ENCODE measurements around the gene WDR88. TPM values are rescaled to one million over a fixed set of nuclear protein-coding genes. Genes with fewer than 3 reads are reported as not detected.

WDR88 gene
- total and polyA plus RNA-seq, 2 donors (not counting 1 experiment from before 2014, with no cell fraction given), result 0.47 TPM; not detected in 1

DNA sequence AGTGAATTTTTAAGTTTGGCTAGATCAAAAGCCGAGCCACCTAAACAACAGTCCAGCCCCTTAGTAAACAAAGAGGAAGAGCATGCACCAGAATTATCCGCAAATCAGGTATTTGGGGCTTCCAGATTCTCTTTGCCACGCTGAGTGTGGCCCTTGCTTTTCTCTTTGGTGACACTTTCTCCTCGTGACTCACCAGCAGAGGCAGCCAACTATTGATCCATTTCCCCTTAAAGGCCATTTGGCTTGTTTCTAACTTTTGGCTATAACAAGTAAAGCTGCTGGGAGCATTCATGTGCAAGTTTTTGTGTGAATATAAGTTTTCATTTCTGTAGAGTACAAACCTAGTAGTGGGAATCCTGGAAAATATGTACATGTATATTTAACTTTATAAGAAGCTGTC, 17.6 kb upstream of the WDR88 start:
- Histone ChIP-seq H3K27me3 (replicated peaks in 1 of 4; ENCODE audit: control extremely low read depth in 1 of 4, control insufficient read depth in 3 of 4, insufficient read depth in 4 of 4, low read length in 3 of 4) (no peaks in the 10 kb centered on the region), H2AFZ (ENCODE audit: insufficient read depth, low read depth, low read length, poor library complexity, severe bottlenecking) (no peak overlapping the region), H3K79me2 (ENCODE audit: control insufficient read depth, insufficient read depth, low read length) (no peaks in the 10 kb centered on the region), H4K20me1 (ENCODE audit: control insufficient read depth, insufficient read depth, low read length, poor library complexity, severe bottlenecking) (no peaks in the 10 kb centered on the region), H3K4me3 (ENCODE audit: control extremely low read depth in 1 of 5, extremely low read depth in 1 of 5, insufficient read depth in 1 of 5, low read depth in 2 of 5, low read length in 4 of 5) (no peak overlapping the region), H3K9me3 (ENCODE audit: control extremely low read depth in 1 of 3, control insufficient read depth in 2 of 3, insufficient read depth in 1 of 3, low read length in 2 of 3) (peaks cover 0 to 8% (median 0%) of the 10 kb centered on the region in 3 donors), H3K4me2 (replicated peaks; ENCODE audit: low read depth, low read length, poor library complexity, severe bottlenecking) (no peak overlapping the region), H3K9ac (ENCODE audit: low read length) (no peak overlapping the region), H3K36me3 (replicated peaks in 1 of 2; ENCODE audit: control extremely low read depth in 1 of 2, control insufficient read depth in 1 of 2, extremely low read depth in 1 of 2, insufficient read depth in 2 of 2, low read length in 1 of 2) (peaks cover 2 to 71% of the 10 kb centered on the region in 2 experiments), H3K27ac (ENCODE audit: low read length in 2 of 2) (no peak overlapping the region), H3K4me1 (ENCODE audit: control insufficient read depth in 2 of 2, insufficient read depth in 2 of 2, low read length in 2 of 2) (no peaks in the 10 kb centered on the region)
- H3K27me3 Mint-ChIP-seq, result no peaks in the 10 kb centered on the region
- POLR2A ChIA-PET, result no interaction called here
- CTCF ChIA-PET, result no interaction called here
- TF ChIP-seq CTCF (IDR thresholded peaks at IDR 0.05), result no peak
- TF ChIP-seq EZH2 (IDR thresholded peaks at IDR 0.05; ENCODE audit: borderline replicate concordance, insufficient read depth, low read depth, low read length, poor library complexity, severe bottlenecking), result no peak
- DNase-seq (no peak), ATAC-seq (ENCODE audit: low read depth) (no peak)
- H3K4me3 Mint-ChIP-seq, result no peak overlapping the region
- H3K4me1 Mint-ChIP-seq, result no peaks in the 10 kb centered on the region
- intact Hi-C loops (cut with micrococcal nuclease), result no loop called here
- H3K9me3 Mint-ChIP-seq (ENCODE audit: insufficient read depth), result no peaks in the 10 kb centered on the region
- WGBS (ENCODE audit: insufficient coverage), result 100% methylated on average over 3 of the region's 4 CpGs
- no peak overlapping the region for H3K27ac Mint-ChIP-seq

DNA sequence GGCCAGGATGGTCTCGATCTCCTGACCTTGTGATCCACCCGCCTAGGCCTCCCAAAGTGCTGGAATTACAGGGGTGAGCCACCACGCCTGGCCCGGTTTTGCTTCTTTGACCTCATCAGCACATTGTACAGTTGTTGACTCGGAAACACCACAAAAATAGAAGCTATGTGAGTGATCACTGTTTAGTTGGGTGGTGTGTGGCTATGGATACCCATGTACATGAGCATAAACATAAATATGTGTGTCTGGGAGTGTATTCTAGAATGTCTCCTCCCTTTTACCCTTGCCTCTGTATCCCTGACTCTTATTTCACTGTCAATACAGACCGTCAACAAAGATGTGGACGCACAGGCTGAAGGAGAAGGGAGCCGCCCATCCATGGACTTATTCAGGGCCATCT, 14.4 kb upstream of the WDR88 start:
- Histone ChIP-seq H3K4me2 (replicated peaks; ENCODE audit: low read depth, low read length, poor library complexity, severe bottlenecking) (no peak overlapping the region), H3K4me1 (ENCODE audit: control insufficient read depth in 2 of 2, insufficient read depth in 2 of 2, low read length in 2 of 2) (no peaks in the 10 kb centered on the region), H3K4me3 (ENCODE audit: control extremely low read depth in 1 of 5, extremely low read depth in 1 of 5, insufficient read depth in 1 of 5, low read depth in 2 of 5, low read length in 4 of 5) (no peak overlapping the region), H3K27ac (ENCODE audit: low read length in 2 of 2) (no peak overlapping the region), H3K27me3 (replicated peaks in 1 of 4; ENCODE audit: control extremely low read depth in 1 of 4, control insufficient read depth in 3 of 4, insufficient read depth in 4 of 4, low read length in 3 of 4) (no peaks in the 10 kb centered on the region), H4K20me1 (ENCODE audit: control insufficient read depth, insufficient read depth, low read length, poor library complexity, severe bottlenecking) (no peaks in the 10 kb centered on the region), H2AFZ (ENCODE audit: insufficient read depth, low read depth, low read length, poor library complexity, severe bottlenecking) (no peak overlapping the region), H3K9ac (ENCODE audit: low read length) (no peak overlapping the region), H3K79me2 (ENCODE audit: control insufficient read depth, insufficient read depth, low read length) (no peaks in the 10 kb centered on the region), H3K36me3 (replicated peaks in 1 of 2; ENCODE audit: control extremely low read depth in 1 of 2, control insufficient read depth in 1 of 2, extremely low read depth in 1 of 2, insufficient read depth in 2 of 2, low read length in 1 of 2) (peaks cover 2 to 51% of the 10 kb centered on the region in 2 experiments), H3K9me3 (ENCODE audit: control extremely low read depth in 1 of 3, control insufficient read depth in 2 of 3, insufficient read depth in 1 of 3, low read length in 2 of 3) (peaks cover 0 to 8% (median 0%) of the 10 kb centered on the region in 3 donors)
- no peak overlapping the region for H3K4me3 Mint-ChIP-seq
- CTCF ChIA-PET, result interaction anchor here (1.1 kb wide), 1 partner anchor 141 kb away, joined by 3 read pairs; no protein-coding TSS in a partner anchor
- no peak for TF ChIP-seq CTCF (IDR thresholded peaks at IDR 0.05)
- TF ChIP-seq EZH2 (IDR thresholded peaks at IDR 0.05; ENCODE audit: borderline replicate concordance, insufficient read depth, low read depth, low read length, poor library complexity, severe bottlenecking), result no peak
- DNase-seq (no peak), ATAC-seq (ENCODE audit: low read depth) (no peak)
- POLR2A ChIA-PET, result no interaction called here
- no peaks in the 10 kb centered on the region for H3K4me1 Mint-ChIP-seq
- H3K27me3 Mint-ChIP-seq, result no peaks in the 10 kb centered on the region
- intact Hi-C loops (cut with micrococcal nuclease), result no loop called here
- no peak overlapping the region for H3K27ac Mint-ChIP-seq
- WGBS (ENCODE audit: insufficient coverage), result 96% methylated on average over 6 of the region's 8 CpGs
- no peaks in the 10 kb centered on the region for H3K9me3 Mint-ChIP-seq (ENCODE audit: insufficient read depth)
